MV-4-11 (cell line): Measurements from ENCODE around the gene CENPF.

ENCODE experiments used
- DNase-seq: peaks from one replicate; lab custom pipeline; 2025; lab: John Stamatoyannopoulos, UW

The CENPF gene

GRCh38 chr1:214708321-214708955 lies 105.4 kb downstream of the CENPF start:
- no peak for DNase-seq

- DNase-seq, result no peak
These were observed 106.2 kb downstream of the CENPF start for GRCh38 chr1:214709241-214709640.

- no peak for DNase-seq
These were observed 109.7 kb downstream of the CENPF start for GRCh38 chr1:214712737-214713136.
